GM23248 (cell line): ENCODE data around the gene AKAP10.

Experiments used
- EZH2 ChIP-seq: fragments of 200-600 bp; sonication (generic); IDR thresholded peaks from 2 replicates; pipeline ENCODE4 v1.6.1; 2018; ENCODE audit warnings: antibody characterized with exemption, mild to moderate bottlenecking; ENCODE audit not compliant: insufficient read depth, poor library complexity, severe bottlenecking
- EZH2phosphoT487 ChIP-seq: fragments of 200-600 bp; sonication (generic); IDR thresholded peaks from 2 replicates; pipeline ENCODE4 v1.6.1; 2018; ENCODE audit warnings: antibody characterized with exemption, moderate library complexity, mild to moderate bottlenecking, low read depth; ENCODE audit not compliant: insufficient read depth

GRCh38 chr17:19975601-19976000, 2.0 kb downstream of the AKAP10 start:
- TF ChIP-seq EZH2 (no peak), EZH2phosphoT487 (no peak)
